ENCODE results near the gene RNF157.

DNA sequence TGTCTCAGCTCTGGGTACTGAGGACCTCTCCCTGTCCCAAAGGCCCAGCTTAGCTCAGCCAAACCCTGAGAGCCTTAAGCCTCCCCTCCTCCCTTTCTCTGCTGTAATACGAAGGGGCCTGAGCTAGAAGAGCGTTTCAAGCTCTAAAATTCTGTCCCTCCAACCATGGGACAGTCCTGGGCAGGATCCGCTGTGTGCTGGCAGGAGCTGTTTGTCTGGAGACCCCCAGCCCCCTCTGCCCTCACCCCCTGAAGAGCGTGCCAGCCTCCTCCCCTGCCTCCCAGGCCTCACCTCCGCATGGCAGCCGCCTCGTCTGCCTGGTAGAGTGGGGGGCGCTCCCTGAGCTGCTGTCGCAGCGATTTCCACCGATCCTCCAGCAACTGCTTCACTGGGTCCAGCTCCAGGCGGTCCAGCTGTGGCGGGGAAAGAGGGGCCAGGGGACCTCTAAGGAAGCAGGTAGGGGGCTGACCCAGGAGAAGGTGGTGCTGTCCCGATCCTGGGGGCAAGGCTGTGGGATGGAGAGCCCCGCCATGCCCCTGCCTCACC, 39.5 kb upstream of the RNF157 start:
- TF ChIP-seq, protein P1, sequence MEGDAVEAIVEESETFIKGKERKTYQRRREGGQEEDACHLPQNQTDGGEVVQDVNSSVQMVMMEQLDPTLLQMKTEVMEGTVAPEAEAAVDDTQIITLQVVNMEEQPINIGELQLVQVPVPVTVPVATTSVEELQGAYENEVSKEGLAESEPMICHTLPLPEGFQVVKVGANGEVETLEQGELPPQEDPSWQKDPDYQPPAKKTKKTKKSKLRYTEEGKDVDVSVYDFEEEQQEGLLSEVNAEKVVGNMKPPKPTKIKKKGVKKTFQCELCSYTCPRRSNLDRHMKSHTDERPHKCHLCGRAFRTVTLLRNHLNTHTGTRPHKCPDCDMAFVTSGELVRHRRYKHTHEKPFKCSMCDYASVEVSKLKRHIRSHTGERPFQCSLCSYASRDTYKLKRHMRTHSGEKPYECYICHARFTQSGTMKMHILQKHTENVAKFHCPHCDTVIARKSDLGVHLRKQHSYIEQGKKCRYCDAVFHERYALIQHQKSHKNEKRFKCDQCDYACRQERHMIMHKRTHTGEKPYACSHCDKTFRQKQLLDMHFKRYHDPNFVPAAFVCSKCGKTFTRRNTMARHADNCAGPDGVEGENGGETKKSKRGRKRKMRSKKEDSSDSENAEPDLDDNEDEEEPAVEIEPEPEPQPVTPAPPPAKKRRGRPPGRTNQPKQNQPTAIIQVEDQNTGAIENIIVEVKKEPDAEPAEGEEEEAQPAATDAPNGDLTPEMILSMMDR (conservative IDR thresholded peaks at IDR 0.05; ENCODE audit: low read depth, low read length), result no peak
- TF ChIP-seq POLR2A (IDR thresholded peaks at IDR 0.05; ENCODE audit: low read depth, low read length) (no peak), SMC3 (IDR thresholded peaks at IDR 0.05; ENCODE audit: low read depth, low read length) (no peak), CEBPB (IDR thresholded peaks at IDR 0.05; ENCODE audit: low read depth, low read length) (no peak), MAZ (IDR thresholded peaks at IDR 0.05; ENCODE audit: borderline replicate concordance, low read depth, low read length) (no peak), BHLHE40 (IDR thresholded peaks at IDR 0.05; ENCODE audit: low read depth, low read length) (no peak), RAD21 (IDR thresholded peaks at IDR 0.05; ENCODE audit: low read length) (no peak), RCOR1 (IDR thresholded peaks at IDR 0.05; ENCODE audit: insufficient replicate concordance, low read length) (no peak), MAFK (IDR thresholded peaks at IDR 0.05; ENCODE audit: low read depth, low read length) (no peak), NFE2L2 (IDR thresholded peaks at IDR 0.05; ENCODE audit: low read depth, low read length) (no peak)

Data from IMR-90 (cell line).